Endothelial cell of umbilical vein (primary cell): ENCODE measurements around the gene PGR. TPM values are rescaled to one million over a fixed set of nuclear protein-coding genes. Genes with fewer than 3 reads are reported as not detected.

Source experiments
- BruUV-seq: library from RNA; stranded (reverse); fragments of 400-500 nt; replicated peaks from 2 replicates; lab custom pipeline; 2021; lab: Mats Ljungman, UMichigan
- CTCF ChIA-PET: fragments of 300-600, 350-600 bp; sonication (Branson Sonifier 250); formaldehyde crosslinking; loops from one replicate; lab custom pipeline; 2021; ENCODE audit warnings: antibody characterized with exemption, inconsistent platforms; lab: Charles Lee
- POLR2A ChIA-PET: fragments of 300-600, 350-600 bp; sonication (Branson Sonifier 250); formaldehyde crosslinking; loops from one replicate; lab custom pipeline; 2021; ENCODE audit warnings: antibody characterized with exemption, inconsistent platforms; lab: Charles Lee
- DNase-seq: peaks from one replicate; pipeline ENCODE4 v3.0.0-alpha.2; 2011; ENCODE audit warnings: low read depth, low spot score
- FAIRE-seq: peaks from 2 replicates; lab custom pipeline; 2011; peaks lifted over from hg19 to GRCh38; lab: Jason Lieb, UNC
- H2AFZ ChIP-seq: 2 replicates; pipeline ENCODE4 v1.6.0; 2012; ENCODE audit warnings: low read depth, low read length, control low read depth, inconsistent platforms
- H3K27ac ChIP-seq: 2 replicates; pipeline ENCODE4 v1.5.1; 2011; ENCODE audit warnings: low read depth, mild to moderate bottlenecking, control low read depth, low read length, moderate library complexity; ENCODE audit not compliant: insufficient read depth
- H3K27me3 ChIP-seq, 2 experiments: 2 replicates each; pipeline versions ENCODE4 v1.6.0 to v1.6.1; 2011; ENCODE audit warnings: low read length in 2 of 2, mixed read lengths in 1 of 2; ENCODE audit not compliant: control insufficient read depth in 2 of 2, insufficient read depth in 2 of 2
- H3K36me3 ChIP-seq, 2 experiments: 2 replicates in 1 of 2; 3 replicates in 1 of 2; pipeline ENCODE4 v1.5.1; 2011; ENCODE audit warnings: low read length in 2 of 2, mild to moderate bottlenecking in 1 of 2, moderate library complexity in 1 of 2; ENCODE audit not compliant: control insufficient read depth in 2 of 2, insufficient read depth in 2 of 2; ENCODE audit errors: extremely low read depth in 1 of 2
- H3K4me1 ChIP-seq: 3 replicates; pipeline ENCODE4 v1.5.1; 2011; ENCODE audit warnings: mild to moderate bottlenecking, low read length; ENCODE audit not compliant: control insufficient read depth, insufficient read depth; ENCODE audit errors: extremely low read depth
- H3K4me2 ChIP-seq: 2 replicates; pipeline ENCODE4 v1.6.1; 2011; ENCODE audit warnings: low read length, control low read depth, mixed read lengths; ENCODE audit not compliant: insufficient read depth
- H3K4me3 ChIP-seq, 3 experiments: fragments of 200-600 bp in 1 of 3; sonication (generic), shearing (Covaris generic) in 1 of 3; replicated peaks in 1 of 3; 2 replicates each; pipeline ENCODE4 v1.5.1; 2011 to 2016; ENCODE audit warnings: control low read depth in 3 of 3, low read length in 3 of 3, mild to moderate bottlenecking in 2 of 3, inconsistent platforms in 1 of 3, low read depth in 1 of 3, moderate library complexity in 1 of 3; ENCODE audit not compliant: insufficient read depth in 1 of 3
- H3K79me2 ChIP-seq: 2 replicates; pipeline ENCODE4 v1.6.0; 2012; ENCODE audit warnings: low read length, inconsistent platforms; ENCODE audit not compliant: control insufficient read depth, insufficient read depth
- H3K9ac ChIP-seq: replicated peaks from 2 replicates; pipeline ENCODE3; 2011; ENCODE audit warnings: low read length, control low read depth; ENCODE audit not compliant: insufficient read depth; ENCODE audit errors: extremely low read depth
- H3K9me1 ChIP-seq: replicated peaks from 3 replicates; pipeline ENCODE4 v1.6.0; 2011; ENCODE audit warnings: mild to moderate bottlenecking, low read length; ENCODE audit not compliant: control insufficient read depth, insufficient read depth; ENCODE audit errors: extremely low read depth
- H3K9me3 ChIP-seq: replicated peaks from 2 replicates; pipeline ENCODE4 v1.5.1; 2012; ENCODE audit warnings: low read length, inconsistent platforms; ENCODE audit not compliant: control insufficient read depth, insufficient read depth
- H4K20me1 ChIP-seq: replicated peaks from 2 replicates; pipeline ENCODE3; 2011; ENCODE audit warnings: mild to moderate bottlenecking, low read length; ENCODE audit not compliant: control insufficient read depth, insufficient read depth; ENCODE audit errors: extremely low read depth
- EZH2 ChIP-seq: IDR thresholded peaks from 2 replicates; pipeline ENCODE4 v1.6.1; 2012; ENCODE audit warnings: borderline replicate concordance, low read depth, mild to moderate bottlenecking, moderate library complexity, low read length, inconsistent platforms; ENCODE audit not compliant: severe bottlenecking
- GATA2 ChIP-seq: IDR thresholded peaks from 2 replicates; pipeline ENCODE4 v1.7.0; 2011; ENCODE audit warnings: low read depth, mild to moderate bottlenecking, moderate library complexity, mixed read lengths, low read length; ENCODE audit not compliant: insufficient read length, insufficient read depth
- JUN ChIP-seq: IDR thresholded peaks from 2 replicates; pipeline ENCODE4 v1.6.1; 2011; ENCODE audit warnings: borderline replicate concordance, low read depth; ENCODE audit not compliant: insufficient read length, insufficient read depth
- POLR2AphosphoS5 ChIP-seq: IDR thresholded peaks from 2 replicates; pipeline ENCODE4 v1.6.1; 2012; ENCODE audit warnings: low read depth, mild to moderate bottlenecking, control low read depth, low read length, moderate library complexity; ENCODE audit not compliant: insufficient read depth
- dilution Hi-C: fragments of 300-500 bp; cut with MboI; formaldehyde crosslinking; loops from one replicate; pipeline ENCODE4 v1.15.0; 2019; ENCODE audit warnings: low sequenced_read_pairs; ENCODE audit not compliant: extremely low pct_ligation_motif_present
- intact Hi-C: fragments of 100-400 bp; cut with micrococcal nuclease; formaldehyde crosslinking; loops from one replicate; pipeline ENCODE4 v1.10.0; 2022
- polyA plus RNA-seq, 4 experiments: library from polyadenylated mRNA; depleted of rRNA in 3 of 4; stranded (reverse) in 3 of 4; unstranded in 1 of 4; fragments of >200 nt; gene quantifications; 2 replicates each; pipeline versions ENCODE4 v1.2.1 to v1.2.3, GENCODE V29; 2011 to 2012; ENCODE audit warnings: missing spikeins in 1 of 4
- total RNA-seq: library from RNA; stranded (reverse); gene quantifications from 2 replicates; pipeline ENCODE4 v1.2.3, GENCODE V29; 2021
- TF ChIP-seq, protein P1 (sequence below): IDR thresholded peaks from 2 replicates; pipeline ENCODE4 v1.6.1; 2011; ENCODE audit not compliant: insufficient read depth, insufficient read length
- TF ChIP-seq, protein P2 (sequence below), 2 donors: IDR thresholded peaks; 1 replicate in 1 of 2; 2 replicates in 1 of 2; pipeline ENCODE4 v1.5.1; 2011; ENCODE audit warnings: low read length in 2 of 2, mild to moderate bottlenecking in 2 of 2, moderate library complexity in 2 of 2, control low read depth in 1 of 2, inconsistent platforms in 1 of 2, low read depth in 1 of 2; ENCODE audit not compliant: insufficient read depth in 1 of 2; ENCODE audit errors: extremely low read depth in 1 of 2

Gene PGR
- total and polyA plus RNA-seq, 2 donors (not counting 3 experiments of a cell fraction or from before 2014, with no cell fraction given) = not detected

- TF ChIP-seq, protein P1, sequence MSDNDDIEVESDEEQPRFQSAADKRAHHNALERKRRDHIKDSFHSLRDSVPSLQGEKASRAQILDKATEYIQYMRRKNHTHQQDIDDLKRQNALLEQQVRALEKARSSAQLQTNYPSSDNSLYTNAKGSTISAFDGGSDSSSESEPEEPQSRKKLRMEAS = no peak
- TF ChIP-seq JUN = no peak
- no peak for TF ChIP-seq EZH2
- TF ChIP-seq, protein P2, sequence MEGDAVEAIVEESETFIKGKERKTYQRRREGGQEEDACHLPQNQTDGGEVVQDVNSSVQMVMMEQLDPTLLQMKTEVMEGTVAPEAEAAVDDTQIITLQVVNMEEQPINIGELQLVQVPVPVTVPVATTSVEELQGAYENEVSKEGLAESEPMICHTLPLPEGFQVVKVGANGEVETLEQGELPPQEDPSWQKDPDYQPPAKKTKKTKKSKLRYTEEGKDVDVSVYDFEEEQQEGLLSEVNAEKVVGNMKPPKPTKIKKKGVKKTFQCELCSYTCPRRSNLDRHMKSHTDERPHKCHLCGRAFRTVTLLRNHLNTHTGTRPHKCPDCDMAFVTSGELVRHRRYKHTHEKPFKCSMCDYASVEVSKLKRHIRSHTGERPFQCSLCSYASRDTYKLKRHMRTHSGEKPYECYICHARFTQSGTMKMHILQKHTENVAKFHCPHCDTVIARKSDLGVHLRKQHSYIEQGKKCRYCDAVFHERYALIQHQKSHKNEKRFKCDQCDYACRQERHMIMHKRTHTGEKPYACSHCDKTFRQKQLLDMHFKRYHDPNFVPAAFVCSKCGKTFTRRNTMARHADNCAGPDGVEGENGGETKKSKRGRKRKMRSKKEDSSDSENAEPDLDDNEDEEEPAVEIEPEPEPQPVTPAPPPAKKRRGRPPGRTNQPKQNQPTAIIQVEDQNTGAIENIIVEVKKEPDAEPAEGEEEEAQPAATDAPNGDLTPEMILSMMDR (IDR thresholded peaks at IDR 0.05; ENCODE audit: extremely low read depth in 1 of 2, insufficient read depth in 1 of 2, low read depth in 1 of 2, low read length in 2 of 2) = no peak
- no peak for TF ChIP-seq GATA2
- dilution Hi-C loops = no loop called here
- no TSS peak for BruUV-seq
- no peak overlapping the region for H3K27ac ChIP-seq
- no peak overlapping the region for H3K4me2 ChIP-seq
- DNase-seq (no peak), FAIRE-seq (no peak)
- H3K27me3 ChIP-seq = no peaks in the 10 kb centered on the region
- H3K36me3 ChIP-seq = no peaks in the 10 kb centered on the region
- intact Hi-C loops = no loop called here
- no peaks in the 10 kb centered on the region for H3K9me3 ChIP-seq
- H3K9ac ChIP-seq = no peak overlapping the region
- H2AFZ ChIP-seq = no peak overlapping the region
- POLR2A ChIA-PET = no interaction called here
- CTCF ChIA-PET = no interaction called here
- H3K4me3 ChIP-seq = no peak overlapping the region
- no peaks in the 10 kb centered on the region for H3K4me1 ChIP-seq
- H4K20me1 ChIP-seq = no peaks in the 10 kb centered on the region
- no peaks in the 10 kb centered on the region for H3K79me2 ChIP-seq
- H3K9me1 ChIP-seq = no peaks in the 10 kb centered on the region
These were observed 96.6 kb downstream of the PGR start for GRCh38 chr11:101032991-101033390.

GRCh38 chr11:101031713-101032112, 97.9 kb downstream of the PGR start:
- Histone ChIP-seq H3K4me3 (no peak overlapping the region), H4K20me1 (no peaks in the 10 kb centered on the region), H3K9me3 (no peaks in the 10 kb centered on the region), H3K9me1 (no peaks in the 10 kb centered on the region), H3K79me2 (no peaks in the 10 kb centered on the region), H3K36me3 (no peaks in the 10 kb centered on the region), H3K9ac (no peak overlapping the region), H3K4me1 (no peaks in the 10 kb centered on the region), H2AFZ (no peak overlapping the region), H3K4me2 (no peak overlapping the region), H3K27me3 (no peaks in the 10 kb centered on the region), H3K27ac (no peak overlapping the region)
- intact Hi-C loops (no loop called here), dilution Hi-C loops (no loop called here)
- no peak for FAIRE-seq
- no peak for DNase-seq
- no TSS peak for BruUV-seq
- ChIA-PET POLR2A (no interaction called here), CTCF (no interaction called here)
- TF ChIP-seq GATA2 (no peak), POLR2AphosphoS5 (no peak)
